Activated CD8-positive, alpha-beta memory T cell treated with anti-CD3 and anti-CD28 coated beads for 36 hours (primary cell): ENCODE data around the gene CFAP161. TPM values are rescaled to one million over a fixed set of nuclear protein-coding genes. Genes with fewer than 3 reads are reported as not detected.
"Not testable (repeated sequence)": the region's sequence is repeated elsewhere in the genome, so short reads cannot be mapped to it uniquely, and the experiment has no call there.

Experiments used
- CTCF ChIA-PET: fragments of 350-600 bp; sonication (Branson Sonifier 250); formaldehyde crosslinking; loops from one replicate; lab custom pipeline; 2021; ENCODE audit warnings: antibody characterized with exemption; lab: Charles Lee
- POLR2A ChIA-PET: fragments of 350-600 bp; sonication (Branson Sonifier 250); formaldehyde crosslinking; loops from one replicate; lab custom pipeline; 2021; ENCODE audit warnings: antibody characterized with exemption; lab: Charles Lee
- total RNA-seq, 2 experiments: library from RNA; stranded (reverse); gene quantifications; one replicate each; pipeline ENCODE4 v1.2.3, GENCODE V29; 2021

Gene CFAP161
- total RNA-seq, 2 experiments from 2014 or later = not detected

GRCh38 chr15:81101894-81102815, 31.9 kb upstream of the CFAP161 start:
- POLR2A ChIA-PET = interaction anchor here (0.6 to 0.7 kb wide), 2 partner anchors 38 to 253 kb away, joined by 3 to 4 read pairs; no protein-coding TSS in a partner anchor
- CTCF ChIA-PET = interaction anchor here (1.9 kb wide), 1 partner anchor 164 kb away, joined by 8 read pairs; no protein-coding TSS in a partner anchor

DNA sequence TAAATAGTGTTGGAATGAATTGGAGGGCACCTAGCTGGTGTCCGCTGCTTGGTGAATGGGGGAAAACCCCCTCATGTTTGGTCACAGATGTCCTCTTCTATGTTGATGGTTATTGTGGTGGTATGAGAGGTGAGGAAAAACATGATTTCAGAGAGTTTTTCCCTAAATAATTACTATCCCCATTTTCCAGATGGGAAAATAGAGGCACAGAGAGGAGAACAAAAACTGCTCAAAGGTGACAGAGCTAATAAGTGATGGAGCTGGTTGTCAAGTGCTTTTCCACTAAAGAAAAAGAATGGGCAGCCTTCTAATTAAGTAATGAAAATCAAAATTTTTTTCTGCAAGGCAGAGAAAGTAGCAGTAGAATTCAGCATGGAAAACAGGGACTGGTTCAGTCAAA, 30.2 kb upstream of the CFAP161 start:
- ChIA-PET POLR2A (no interaction called here), CTCF (interaction anchor here (1.4 kb wide), 1 partner anchor 163 kb away, joined by 6 read pairs; no protein-coding TSS in a partner anchor)

GRCh38 chr15:81105545-81105944, 28.5 kb upstream of the CFAP161 start:
- ChIA-PET CTCF (interaction anchor here (1.3 to 5.2 kb wide), 2 partner anchors 79 to 160 kb away, joined by 4 to 45 read pairs; no protein-coding TSS in a partner anchor), POLR2A (no interaction called here)

- POLR2A ChIA-PET = no interaction called here
Observed at GRCh38 chr15:81106560-81106959, 27.5 kb upstream of the CFAP161 start.

GRCh38 chr15:81107889-81108288, 26.2 kb upstream of the CFAP161 start:
- POLR2A ChIA-PET = no interaction called here
- CTCF ChIA-PET = interaction anchor here (0.7 to 5.2 kb wide), 3 partner anchors 9 to 158 kb away, joined by 3 to 45 read pairs (median 4); no protein-coding TSS in a partner anchor

More at GRCh38 chr15:81106560-81106959, 27.5 kb upstream of the CFAP161 start:
- CTCF ChIA-PET = interaction anchor here (0.9 to 5.2 kb wide), 8 partner anchors 80 to 294 kb away, joined by 3 to 45 read pairs (median 4); no protein-coding TSS in a partner anchor

DNA sequence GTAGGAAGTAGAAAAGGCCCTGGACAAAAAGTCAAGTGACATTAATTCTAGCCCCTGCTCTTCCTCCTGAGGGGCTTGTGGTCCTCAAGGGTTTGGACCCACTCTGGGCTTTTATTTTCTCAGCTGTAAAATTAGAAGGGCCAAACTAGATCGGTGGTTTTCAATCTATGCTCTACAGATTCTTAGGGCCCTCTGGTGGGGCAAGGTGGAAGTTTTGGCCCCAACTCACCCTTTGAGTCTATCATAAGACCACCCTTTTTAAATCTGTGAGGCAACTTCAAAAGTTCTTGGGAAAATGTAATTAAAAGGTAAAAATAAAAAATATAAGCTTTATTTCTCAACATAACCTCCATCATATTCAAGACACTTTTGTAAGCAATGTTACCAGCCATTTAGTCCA, 25.6 kb upstream of the CFAP161 start:
- CTCF ChIA-PET = interaction anchor here (1.8 to 5.2 kb wide), 2 partner anchors 9 to 157 kb away, joined by 4 to 45 read pairs; no protein-coding TSS in a partner anchor
- POLR2A ChIA-PET = no interaction called here

- ChIA-PET CTCF (no interaction called here), POLR2A (no interaction called here)
Observed at GRCh38 chr15:81111018-81111417, 23.1 kb upstream of the CFAP161 start.

- POLR2A ChIA-PET = no interaction called here
Observed at GRCh38 chr15:81111510-81112470, 22.3 kb upstream of the CFAP161 start.

DNA sequence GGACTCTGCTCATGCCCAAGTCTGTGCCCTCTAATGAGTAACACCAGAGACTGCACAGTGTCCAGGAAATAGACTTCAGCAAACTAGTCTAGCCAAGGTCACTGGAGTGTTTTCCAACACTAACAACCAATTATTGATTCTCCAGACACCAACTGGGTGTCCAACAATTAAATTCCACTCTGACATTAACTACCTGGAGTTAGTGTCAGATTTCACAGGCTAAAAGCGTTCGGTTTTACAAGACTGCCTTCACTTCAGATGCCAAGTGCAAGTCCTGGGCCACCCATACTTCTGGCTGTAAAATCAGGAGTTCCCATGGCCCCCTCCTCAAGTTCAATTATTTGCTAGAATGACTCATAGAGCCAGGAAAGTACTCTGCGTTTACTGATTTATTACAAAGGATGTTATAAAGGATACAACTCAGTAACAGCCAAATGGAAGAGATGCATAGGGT, 20.8 kb upstream of the CFAP161 start:
- ChIA-PET CTCF (interaction anchor here (1.9 kb wide), 1 partner anchor 153 kb away, joined by 7 read pairs; no protein-coding TSS in a partner anchor), POLR2A (interaction anchor here (0.6 kb wide), 1 partner anchor 9 kb away, joined by 5 read pairs; no protein-coding TSS in a partner anchor)

More at GRCh38 chr15:81111510-81112470, 22.3 kb upstream of the CFAP161 start:
- CTCF ChIA-PET = interaction anchor here (0.7 to 1.9 kb wide), 2 partner anchors 155 to 190 kb away, joined by 3 to 7 read pairs; no protein-coding TSS in a partner anchor

DNA sequence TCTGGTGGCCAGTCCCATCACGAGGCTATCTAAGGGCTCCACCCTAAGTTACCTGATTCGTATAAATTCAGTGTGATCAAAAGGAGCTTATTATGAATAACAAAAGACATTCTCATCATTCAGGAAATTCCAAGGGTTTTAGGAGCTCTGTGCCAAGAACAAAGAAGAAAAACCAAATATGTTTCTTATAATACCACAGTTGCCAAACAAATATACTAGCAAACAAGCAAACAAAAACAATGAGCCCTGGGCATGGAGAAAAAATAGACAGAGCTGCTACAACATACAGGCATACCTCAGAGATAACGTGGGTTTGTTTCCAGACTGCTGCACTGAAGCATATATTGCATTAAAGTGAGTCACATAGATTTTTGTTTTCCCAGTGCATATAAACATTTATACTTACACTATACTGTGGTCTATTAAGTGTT, 20.2 kb upstream of the CFAP161 start:
- POLR2A ChIA-PET = interaction anchor here (0.6 kb wide), 1 partner anchor 9 kb away, joined by 5 read pairs; no protein-coding TSS in a partner anchor
- CTCF ChIA-PET = no interaction called here

DNA sequence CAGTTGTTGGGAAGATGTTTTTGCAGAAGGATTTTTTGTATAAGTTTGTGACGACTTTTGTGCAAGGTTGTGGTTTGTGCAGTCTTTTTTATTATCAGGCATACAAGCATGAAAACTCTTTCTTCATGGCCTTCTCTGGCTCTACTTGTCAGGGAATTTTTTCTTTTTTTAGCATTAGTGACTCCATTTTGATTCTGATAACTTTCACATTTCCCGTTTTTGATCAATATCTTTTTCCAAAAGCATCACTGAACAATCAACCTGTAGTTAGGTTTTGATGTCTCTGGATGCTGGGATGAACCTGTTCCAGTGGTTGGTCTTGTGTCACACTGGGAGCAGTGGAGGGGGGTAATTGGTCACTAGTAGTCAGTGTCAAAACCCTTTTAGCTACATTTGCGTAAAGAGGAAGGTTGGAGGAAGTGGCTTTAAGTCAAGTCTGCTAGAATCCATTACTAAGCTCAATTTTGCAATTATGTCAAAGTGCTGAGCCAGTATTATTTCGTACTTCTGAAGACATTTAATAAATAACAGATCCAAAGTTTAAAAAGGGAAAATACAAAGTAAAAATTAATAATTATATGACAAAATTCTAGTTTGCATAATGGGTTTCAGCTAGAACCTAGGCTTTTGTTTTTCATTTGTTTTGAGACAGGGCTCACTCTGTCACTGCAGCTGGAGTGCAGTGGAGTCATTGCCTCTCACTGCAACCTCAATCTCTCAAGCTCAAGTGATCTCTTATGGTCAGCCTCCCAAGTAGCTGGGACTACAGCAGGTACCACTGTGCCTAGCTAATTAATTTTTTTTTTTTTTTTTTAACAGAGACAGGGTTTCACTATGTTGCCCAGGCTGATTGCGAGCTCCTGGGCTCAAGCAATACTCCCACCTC, 18.8 kb upstream of the CFAP161 start:
- ChIA-PET CTCF (no interaction called here), POLR2A (no interaction called here)

- POLR2A ChIA-PET = no interaction called here
- CTCF ChIA-PET = no interaction called here
Observed at GRCh38 chr15:81117136-81117535, 16.9 kb upstream of the CFAP161 start.

DNA sequence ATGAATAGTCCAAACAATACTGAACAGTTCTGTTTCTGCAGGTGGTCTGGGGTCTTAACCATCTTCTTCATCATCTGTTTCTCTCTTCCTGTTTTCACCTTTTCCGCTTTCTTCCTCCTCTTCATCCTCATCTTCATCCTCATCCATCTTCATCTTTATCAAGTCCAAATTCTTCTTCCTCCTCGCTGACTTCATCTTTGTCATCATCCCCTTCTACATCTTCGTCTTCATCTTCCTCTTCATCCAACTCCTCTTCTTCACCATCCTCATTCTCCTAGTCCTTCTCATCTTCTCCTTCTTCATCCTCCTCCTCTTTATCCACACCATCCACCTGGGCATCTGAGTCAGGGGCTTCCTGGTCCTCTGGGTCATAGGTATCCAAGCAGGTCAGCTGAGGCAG, 16.5 kb upstream of the CFAP161 start:
- CTCF ChIA-PET = no interaction called here
- POLR2A ChIA-PET = no interaction called here

DNA sequence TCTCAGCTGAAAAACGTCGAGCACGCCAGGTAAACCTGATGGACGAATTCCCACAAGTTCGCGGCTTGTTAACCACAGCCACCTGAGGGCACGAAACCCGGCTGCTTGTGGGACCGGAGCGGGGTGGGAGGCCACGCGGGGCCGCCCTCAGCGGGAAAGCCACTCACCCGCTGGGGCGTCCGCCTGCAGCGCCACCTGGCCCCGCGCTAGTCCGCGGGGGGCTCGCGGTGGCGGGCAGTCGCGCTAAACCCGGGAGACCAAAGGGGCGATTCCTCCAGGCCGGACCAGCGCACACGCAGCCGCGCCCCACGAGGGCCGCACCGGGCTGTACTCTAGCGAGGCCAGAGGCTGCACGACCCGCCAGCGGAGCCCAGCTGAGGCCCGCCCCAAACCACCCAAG, 15.7 kb upstream of the CFAP161 start:
- ChIA-PET POLR2A (no interaction called here), CTCF (no interaction called here)

- POLR2A ChIA-PET = no interaction called here
- CTCF ChIA-PET = no interaction called here
Observed at GRCh38 chr15:81120069-81120468, 14.0 kb upstream of the CFAP161 start.

DNA sequence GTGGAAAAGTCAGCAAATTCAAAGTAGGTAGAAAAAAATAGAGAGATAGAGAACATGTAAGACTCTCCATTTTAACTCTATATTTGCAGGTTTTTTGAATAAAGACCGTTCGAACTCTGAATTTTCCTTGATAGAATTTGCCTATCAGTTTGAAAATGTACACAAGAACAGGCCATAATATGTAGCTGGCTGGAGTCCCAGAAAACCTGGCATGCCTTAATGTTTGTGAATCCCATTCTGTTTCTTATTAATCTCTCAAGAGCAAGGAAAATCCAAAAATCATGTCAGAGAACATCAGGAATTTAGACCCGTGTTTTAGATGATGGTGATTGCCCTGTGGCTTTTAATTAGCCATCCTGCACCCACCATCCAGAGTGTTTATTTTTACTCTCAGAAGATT, 7.2 kb upstream of the CFAP161 start:
- ChIA-PET POLR2A (no interaction called here), CTCF (no interaction called here)

GRCh38 chr15:81141478-81141877, 7.4 kb downstream of the CFAP161 start:
- CTCF ChIA-PET, POLR2A ChIA-PET: not testable (repeated sequence)

GRCh38 chr15:81146006-81146405, 11.9 kb downstream of the CFAP161 start:
- ChIA-PET CTCF (interaction anchor here (1.4 kb wide), 1 partner anchor 120 kb away, joined by 5 read pairs; no protein-coding TSS in a partner anchor), POLR2A (no interaction called here)
